GM12874 (cell line): ENCODE measurements around the gene HOXC9.

Experiments
- TF ChIP-seq, protein P1 (sequence below): IDR thresholded peaks from 2 replicates; pipeline ENCODE4 v1.5.1; 2011; ENCODE audit warnings: low read depth, mild to moderate bottlenecking, control low read depth, low read length, moderate library complexity; ENCODE audit not compliant: insufficient read depth

The HOXC9 gene

DNA sequence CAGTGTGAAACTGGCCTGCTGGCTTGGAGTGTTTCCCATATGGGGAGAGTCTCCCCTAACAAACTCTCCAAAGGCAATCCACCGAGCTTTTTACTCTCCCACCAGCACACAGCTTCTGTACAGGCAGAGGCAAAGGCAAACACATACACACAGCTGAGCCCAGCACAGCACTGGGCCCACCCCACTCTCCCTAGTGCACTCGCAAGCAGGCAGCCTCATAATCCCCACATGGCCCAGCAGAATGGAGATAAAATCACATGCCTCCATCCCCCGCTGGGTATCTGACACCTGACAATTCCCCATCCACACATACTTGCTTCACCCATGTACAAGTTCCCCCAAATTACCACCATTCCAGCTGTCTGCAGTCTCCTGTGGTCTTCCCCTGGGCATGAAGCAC, 41.8 kb upstream of the HOXC9 start:
- TF ChIP-seq, protein P1, sequence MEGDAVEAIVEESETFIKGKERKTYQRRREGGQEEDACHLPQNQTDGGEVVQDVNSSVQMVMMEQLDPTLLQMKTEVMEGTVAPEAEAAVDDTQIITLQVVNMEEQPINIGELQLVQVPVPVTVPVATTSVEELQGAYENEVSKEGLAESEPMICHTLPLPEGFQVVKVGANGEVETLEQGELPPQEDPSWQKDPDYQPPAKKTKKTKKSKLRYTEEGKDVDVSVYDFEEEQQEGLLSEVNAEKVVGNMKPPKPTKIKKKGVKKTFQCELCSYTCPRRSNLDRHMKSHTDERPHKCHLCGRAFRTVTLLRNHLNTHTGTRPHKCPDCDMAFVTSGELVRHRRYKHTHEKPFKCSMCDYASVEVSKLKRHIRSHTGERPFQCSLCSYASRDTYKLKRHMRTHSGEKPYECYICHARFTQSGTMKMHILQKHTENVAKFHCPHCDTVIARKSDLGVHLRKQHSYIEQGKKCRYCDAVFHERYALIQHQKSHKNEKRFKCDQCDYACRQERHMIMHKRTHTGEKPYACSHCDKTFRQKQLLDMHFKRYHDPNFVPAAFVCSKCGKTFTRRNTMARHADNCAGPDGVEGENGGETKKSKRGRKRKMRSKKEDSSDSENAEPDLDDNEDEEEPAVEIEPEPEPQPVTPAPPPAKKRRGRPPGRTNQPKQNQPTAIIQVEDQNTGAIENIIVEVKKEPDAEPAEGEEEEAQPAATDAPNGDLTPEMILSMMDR, result no peak

DNA sequence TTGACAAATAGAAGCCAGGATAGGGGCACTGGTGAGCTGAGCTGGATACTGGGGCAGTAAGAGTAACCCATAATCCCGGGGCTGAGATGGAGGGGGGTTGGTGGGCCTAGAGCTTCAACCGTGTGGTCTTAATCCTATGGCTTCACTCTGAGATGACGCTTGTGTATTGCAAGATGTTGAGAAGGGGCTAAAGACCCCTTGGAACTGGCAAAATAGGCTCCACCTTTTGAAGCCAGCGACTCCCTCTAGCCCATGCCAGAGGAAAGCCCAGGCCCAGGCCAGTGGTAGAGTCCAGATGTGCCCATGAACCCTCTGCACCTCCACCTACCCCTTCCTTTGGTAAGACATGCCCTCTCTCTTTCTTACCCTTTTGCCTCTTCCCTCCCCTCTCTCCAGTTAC, 40.6 kb upstream of the HOXC9 start:
- TF ChIP-seq, protein P1, result no peak

DNA sequence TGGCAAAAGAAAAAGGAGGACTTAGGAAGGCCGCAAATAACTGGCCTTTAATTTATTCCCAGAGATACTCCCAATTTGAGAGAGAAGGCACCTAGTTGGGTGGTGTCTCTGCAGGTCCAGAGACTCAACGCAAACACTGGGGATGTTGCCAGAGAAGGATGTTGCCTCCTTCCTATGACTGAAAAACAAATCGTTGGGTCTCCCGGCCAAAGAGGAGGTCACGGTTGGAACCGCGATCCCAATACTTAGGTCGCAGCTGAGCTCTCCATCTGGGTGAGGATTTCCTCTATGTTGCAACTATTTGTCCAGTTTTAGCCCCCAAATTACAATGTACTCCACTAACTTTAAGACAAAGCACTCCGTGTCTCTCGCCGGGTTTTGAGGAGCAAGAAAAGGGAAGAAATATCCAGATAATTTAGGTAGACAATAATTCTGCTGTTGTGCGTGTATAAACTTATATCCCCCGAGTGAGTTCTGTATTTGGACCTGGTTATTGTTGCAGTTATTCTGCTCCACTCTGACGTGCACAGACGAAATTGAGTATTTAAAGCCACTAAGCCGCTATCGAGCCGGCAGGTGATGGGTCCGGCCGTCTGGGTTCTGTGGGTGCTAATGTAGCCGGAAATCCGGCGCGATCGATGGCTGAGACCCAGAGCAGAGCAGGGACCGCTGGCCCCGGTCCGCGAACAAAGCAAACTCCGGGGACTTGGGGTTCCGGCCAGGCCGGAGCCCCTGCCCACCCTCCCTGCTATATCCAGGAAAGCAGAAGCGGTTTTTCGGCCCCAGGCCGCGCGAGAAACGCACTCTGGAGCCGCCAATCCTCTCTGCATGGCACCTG, 39.6 kb upstream of the HOXC9 start:
- TF ChIP-seq, protein P1, result no peak

DNA sequence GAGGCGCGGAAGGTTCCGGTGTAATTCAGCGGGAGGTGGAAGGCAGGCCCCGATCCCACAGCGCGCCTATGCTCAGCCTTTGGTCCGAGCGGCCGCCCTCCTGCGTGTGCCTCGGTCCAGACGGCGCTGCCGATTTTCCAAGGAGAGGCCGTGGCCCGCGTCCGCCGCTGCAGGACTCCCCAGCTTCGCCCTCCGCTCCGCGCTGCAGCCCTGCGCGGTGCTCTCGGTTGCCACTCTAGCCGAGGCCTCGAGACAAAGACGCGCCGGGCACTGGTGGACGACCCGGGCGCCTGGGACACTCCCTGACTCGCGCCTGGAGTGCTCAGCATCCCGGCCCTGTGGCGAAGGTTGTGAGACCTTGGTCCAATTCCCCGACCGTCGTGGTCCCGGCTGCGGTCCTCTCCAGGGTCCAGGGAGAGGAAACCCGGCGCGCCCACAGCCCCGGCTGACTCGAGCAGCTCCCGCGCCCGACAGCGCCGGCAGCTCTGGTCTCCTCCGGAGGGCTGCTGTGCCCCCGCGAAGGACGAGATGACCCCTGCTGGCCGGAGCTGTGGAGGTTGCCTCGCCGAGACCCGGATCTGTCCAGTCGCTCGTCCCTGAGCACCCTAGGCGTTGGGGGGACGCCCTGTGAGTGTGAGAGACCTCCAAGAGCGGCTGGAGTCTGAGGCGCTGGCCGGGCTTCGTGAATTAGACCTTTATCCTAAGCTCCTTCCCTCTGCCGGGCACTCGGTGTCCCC, 38.8 kb upstream of the HOXC9 start:
- TF ChIP-seq, protein P1, result no peak

DNA sequence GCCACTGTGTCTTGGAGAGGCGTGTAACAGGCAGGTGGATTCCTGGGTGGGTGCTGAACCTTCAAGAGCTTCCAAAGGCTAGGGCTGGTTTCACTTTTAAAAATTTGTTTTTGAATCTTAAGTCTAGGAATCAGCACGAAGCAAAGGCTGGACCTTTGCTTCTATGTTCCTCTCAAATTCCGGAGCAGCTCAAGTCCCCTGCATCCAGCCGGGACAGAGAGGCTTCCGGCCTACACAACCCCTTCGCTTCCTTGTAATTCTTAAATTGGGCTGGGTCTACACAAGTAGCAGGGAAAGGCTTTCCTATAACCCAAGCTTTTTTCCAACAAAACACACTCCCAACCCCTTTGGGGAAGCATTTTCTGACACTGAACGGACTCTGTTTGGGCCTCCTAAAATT, 37.0 kb upstream of the HOXC9 start:
- TF ChIP-seq, protein P1, result no peak

DNA sequence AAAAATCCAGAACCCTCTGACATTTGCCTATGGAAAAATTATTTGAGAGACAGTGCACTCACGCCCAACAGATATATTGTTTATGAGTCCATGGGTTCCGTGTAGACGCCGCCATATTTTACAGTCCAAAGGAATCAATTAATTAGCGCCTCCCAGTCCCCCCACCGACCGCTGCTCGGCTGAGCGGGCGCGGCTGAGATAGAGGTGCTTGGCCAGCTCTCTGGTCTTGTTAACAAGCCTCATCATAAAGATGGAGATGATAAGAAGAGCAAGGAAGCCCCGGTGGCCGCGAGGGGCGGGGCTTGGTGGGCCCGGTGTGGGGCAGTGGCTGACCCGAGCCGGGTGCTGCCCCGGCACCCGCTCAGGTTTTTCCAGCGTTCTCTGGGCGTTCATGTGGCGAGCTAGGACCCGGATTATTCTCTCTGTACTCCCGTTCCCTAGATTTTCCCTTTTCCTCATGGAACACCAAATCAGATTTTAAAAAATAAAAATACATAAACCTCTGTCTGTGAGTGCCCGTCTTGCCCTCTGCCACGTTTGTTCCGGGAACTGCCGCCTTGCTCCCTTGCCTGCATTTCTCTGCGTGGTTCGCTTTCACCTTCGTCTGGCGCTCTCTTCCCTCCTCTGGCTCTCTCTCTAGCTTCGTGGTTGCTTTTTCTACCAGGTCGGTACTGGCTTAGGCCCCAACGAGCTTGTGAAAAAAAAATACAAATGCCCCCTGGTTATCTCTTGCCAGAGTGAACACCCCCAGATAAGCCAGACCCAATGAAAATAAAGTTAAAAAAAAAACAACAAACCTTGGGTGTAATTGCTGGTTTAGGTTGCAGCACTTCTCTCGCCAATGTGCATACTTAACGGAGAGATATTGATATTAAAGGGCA, 36.3 kb upstream of the HOXC9 start:
- TF ChIP-seq, protein P1, result no peak

DNA sequence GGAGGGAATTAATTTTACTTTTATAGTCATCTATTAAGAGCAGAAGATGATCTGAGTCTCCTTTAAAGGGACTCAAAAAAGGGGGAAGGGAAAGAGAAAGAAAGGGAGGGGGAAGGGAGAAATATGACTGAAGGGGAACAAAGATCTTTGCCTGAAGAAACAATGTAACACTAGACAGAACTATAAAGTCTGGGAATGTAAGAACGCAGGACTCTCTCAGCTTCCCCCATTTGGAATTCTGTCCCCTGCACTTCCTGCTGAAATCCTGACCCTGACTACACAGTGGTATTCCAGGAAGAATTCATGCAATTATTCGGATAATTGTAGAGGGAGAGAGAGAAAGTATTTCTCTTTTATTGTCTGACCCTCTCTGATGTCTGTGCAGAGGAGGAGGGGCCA, 35.6 kb upstream of the HOXC9 start:
- TF ChIP-seq, protein P1, result no peak
